WTC11 (cell line): ENCODE results near the gene DUSP9. TPM values are rescaled to one million over a fixed set of nuclear protein-coding genes. Genes with fewer than 3 reads are reported as not detected.

Experiments
- ATAC-seq: fragments of 200-7000 bp; cut with Tn5 transposase; 2 replicates; pipeline ENCODE4 v1.10.0; 2021; ENCODE audit warnings: mild to moderate bottlenecking, moderate library complexity
- CTCF ChIA-PET: fragments of 300-600 bp; sonication (Branson Sonifier 250); formaldehyde crosslinking; loops from one replicate; lab custom pipeline; 2021; ENCODE audit warnings: antibody characterized with exemption; lab: Charles Lee
- POLR2A ChIA-PET: fragments of 350-600 bp; sonication (Branson Sonifier 250); formaldehyde crosslinking; loops from one replicate; lab custom pipeline; 2021; ENCODE audit warnings: antibody characterized with exemption; lab: Charles Lee
- DNase-seq: peaks from one replicate; pipeline ENCODE4 v3.0.0; 2021; ENCODE audit warnings: low spot score
- H3K27ac Mint-ChIP-seq: 2 replicates; pipeline ENCODE4 v1.8.0; 2021; ENCODE audit warnings: mixed read lengths
- H3K27me3 Mint-ChIP-seq: 2 replicates; pipeline ENCODE4 v1.8.0; 2021; ENCODE audit warnings: low read depth, mild to moderate bottlenecking, moderate library complexity, mixed read lengths
- H3K36me3 Mint-ChIP-seq: 2 replicates; pipeline ENCODE4 v1.8.0; 2021; ENCODE audit warnings: mixed read lengths
- H3K4me1 Mint-ChIP-seq: 2 replicates; pipeline ENCODE4 v1.8.0; 2022; ENCODE audit warnings: mixed read lengths
- H3K4me3 Mint-ChIP-seq: 2 replicates; pipeline ENCODE4 v1.8.0; 2021; ENCODE audit warnings: mild to moderate bottlenecking, moderate library complexity, mixed read lengths
- H3K9me3 Mint-ChIP-seq: 2 replicates; pipeline ENCODE4 v1.8.0; 2021; ENCODE audit warnings: mixed read lengths
- AR ChIP-seq: fragments of 250-450 bp; sonication (Bioruptor Pico); IDR thresholded peaks from 2 replicates; pipeline ENCODE4 v1.9.0; 2021; ENCODE audit warnings: mild to moderate bottlenecking
- CREB1 ChIP-seq: sonication (generic); formaldehyde crosslinking; IDR thresholded peaks from 2 replicates; pipeline ENCODE4 v1.8.0; 2023; ENCODE audit warnings: mild to moderate bottlenecking, missing genetic modification reagents
- E2F5 ChIP-seq: sonication (generic); formaldehyde crosslinking; IDR thresholded peaks from 2 replicates; pipeline ENCODE4 v1.8.1; 2022; ENCODE audit warnings: mild to moderate bottlenecking, moderate library complexity, missing genetic modification reagents
- FOXP4 ChIP-seq: sonication (generic); formaldehyde crosslinking; IDR thresholded peaks from 2 replicates; pipeline ENCODE4 v1.8.0; 2022; ENCODE audit warnings: mild to moderate bottlenecking, missing genetic modification reagents
- GRHL2 ChIP-seq: fragments of 250-450 bp; sonication (Bioruptor Pico); IDR thresholded peaks from 2 replicates; pipeline ENCODE4 v1.8.0; 2022; ENCODE audit warnings: mild to moderate bottlenecking, moderate library complexity; ENCODE audit not compliant: insufficient replicate concordance, severe bottlenecking
- JUN ChIP-seq: sonication (generic); formaldehyde crosslinking; IDR thresholded peaks from 2 replicates; pipeline ENCODE4 v1.8.0; 2023; ENCODE audit warnings: mild to moderate bottlenecking, missing genetic modification reagents
- NFATC4 ChIP-seq: fragments of 250-450 bp; sonication (Bioruptor Pico); IDR thresholded peaks from 2 replicates; pipeline ENCODE4 v1.9.0; 2021; ENCODE audit warnings: mild to moderate bottlenecking
- NFE2L1 ChIP-seq: sonication (generic); formaldehyde crosslinking; IDR thresholded peaks from 2 replicates; pipeline ENCODE4 v1.8.1; 2023; ENCODE audit warnings: missing genetic modification reagents
- NR2C2 ChIP-seq: sonication (generic); formaldehyde crosslinking; IDR thresholded peaks from 2 replicates; pipeline ENCODE4 v1.8.0; 2022; ENCODE audit warnings: mild to moderate bottlenecking, missing genetic modification reagents
- RORB ChIP-seq: fragments of 250-450 bp; sonication (Bioruptor Pico); IDR thresholded peaks from 2 replicates; pipeline ENCODE4 v1.9.0; 2021; ENCODE audit warnings: mild to moderate bottlenecking
- TCF7 ChIP-seq: sonication (generic); formaldehyde crosslinking; IDR thresholded peaks from 2 replicates; pipeline ENCODE4 v1.8.0; 2022; ENCODE audit warnings: mild to moderate bottlenecking, low read depth, missing genetic modification reagents, moderate library complexity
- TP53 ChIP-seq: sonication (generic); formaldehyde crosslinking; IDR thresholded peaks from 2 replicates; pipeline ENCODE4 v1.8.1; 2023; ENCODE audit warnings: mild to moderate bottlenecking, missing genetic modification reagents
- ZMAT4 ChIP-seq: fragments of 250-450 bp; sonication (Bioruptor Pico); IDR thresholded peaks from 2 replicates; pipeline ENCODE4 v1.9.0; 2021; ENCODE audit warnings: mild to moderate bottlenecking
- ZNF121 ChIP-seq: sonication (generic); formaldehyde crosslinking; IDR thresholded peaks from 2 replicates; pipeline ENCODE4 v1.8.0; 2023; ENCODE audit warnings: missing genetic modification reagents
- ZNF281 ChIP-seq: sonication (generic); formaldehyde crosslinking; IDR thresholded peaks from 2 replicates; pipeline ENCODE4 v1.8.0; 2023; ENCODE audit warnings: mild to moderate bottlenecking, missing genetic modification reagents
- ZNF423 ChIP-seq: fragments of 250-450 bp; sonication (Bioruptor Pico); IDR thresholded peaks from 2 replicates; pipeline ENCODE4 v2.1.2; 2022; ENCODE audit warnings: mild to moderate bottlenecking, moderate library complexity
- ZNF512 ChIP-seq: sonication (generic); formaldehyde crosslinking; IDR thresholded peaks from 2 replicates; pipeline ENCODE4 v1.8.1; 2022; ENCODE audit warnings: missing genetic modification reagents, borderline replicate concordance
- ZNF532 ChIP-seq: fragments of 250-450 bp; sonication (Bioruptor Pico); IDR thresholded peaks from 2 replicates; pipeline ENCODE4 v1.9.0; 2021; ENCODE audit warnings: mild to moderate bottlenecking, borderline replicate concordance
- ZSCAN18 ChIP-seq: fragments of 250-450 bp; sonication (Bioruptor Pico); IDR thresholded peaks from 2 replicates; pipeline ENCODE4 v2.1.2; 2022; ENCODE audit warnings: mild to moderate bottlenecking, moderate library complexity
- total RNA-seq: library from RNA; stranded (reverse); gene quantifications from 3 replicates; pipeline ENCODE4 v1.2.3, GENCODE V29; 2021

Gene DUSP9
- total RNA-seq, 1 experiment from 2014 or later: 2.5 TPM

- no peaks in the 10 kb centered on the region for H3K9me3 Mint-ChIP-seq
- peaks cover 8% of the 10 kb centered on the region for H3K27me3 Mint-ChIP-seq
- no peak overlapping the region for H3K27ac Mint-ChIP-seq
- ATAC-seq (no peak), DNase-seq (no peak)
- ChIA-PET CTCF (interaction anchor here (1.3 to 2.2 kb wide), 4 partner anchors 8 to 68 kb away, joined by 3 to 16 read pairs (median 5); no protein-coding TSS in a partner anchor), POLR2A (no interaction called here)
- H3K4me1 Mint-ChIP-seq: peaks cover 13% of the 10 kb centered on the region
- no peaks in the 10 kb centered on the region for H3K36me3 Mint-ChIP-seq
- H3K4me3 Mint-ChIP-seq: no peak overlapping the region
- TF ChIP-seq CREB1 (CRISPR knock-in tag) (no peak), ZNF532 (CRISPR knock-in tag) (no peak), FOXP4 (CRISPR knock-in tag) (no peak), ZMAT4 (CRISPR knock-in tag) (no peak), TP53 (CRISPR knock-in tag) (no peak), E2F5 (CRISPR knock-in tag) (no peak), GRHL2 (CRISPR knock-in tag) (no peak), RORB (CRISPR knock-in tag) (no peak), NR2C2 (CRISPR knock-in tag) (no peak), ZNF281 (CRISPR knock-in tag) (no peak), AR (CRISPR knock-in tag) (no peak), ZNF512 (CRISPR knock-in tag) (no peak), TCF7 (CRISPR knock-in tag) (no peak), ZNF121 (CRISPR knock-in tag) (no peak), ZSCAN18 (CRISPR knock-in tag) (no peak), JUN (CRISPR knock-in tag) (no peak), ZNF423 (CRISPR knock-in tag) (no peak), NFE2L1 (CRISPR knock-in tag) (no peak), NFATC4 (CRISPR knock-in tag) (no peak)
Observed at GRCh38 chrX:153601511-153602110, 45.4 kb upstream of the DUSP9 start.
